HepG2 (cell line): ENCODE data around the gene TCP11L1.

Experiments used
- CREB1 ChIP-seq, 2 experiments: fragments of 450-650 bp in 1 of 2; IDR thresholded peaks; 2 replicates each; pipeline ENCODE4 v1.6.1; 2016 to 2017; ENCODE audit warnings: control low read depth in 1 of 2, mild to moderate bottlenecking in 1 of 2, missing compliant biosample characterization in 1 of 2, missing genetic modification characterization in 1 of 2
- EZH2 ChIP-seq: conservative IDR thresholded peaks from 2 replicates; pipeline ENCODE4 v1.6.1; 2012; ENCODE audit warnings: mild to moderate bottlenecking, low read depth, low read length, moderate library complexity
- HDAC6 ChIP-seq: fragments of 200-600 bp; sonication (generic); IDR thresholded peaks from 2 replicates; pipeline ENCODE4 v1.7.0; 2017; ENCODE audit warnings: mild to moderate bottlenecking, antibody characterized with exemption, low read length, low read depth
- HMG20B ChIP-seq: conservative IDR thresholded peaks from 2 replicates; pipeline ENCODE4 v1.6.1; 2016; ENCODE audit warnings: missing genetic modification reagents, missing compliant biosample characterization
- POLR2AphosphoS5 ChIP-seq: IDR thresholded peaks from 2 replicates; pipeline ENCODE4 v1.6.1; 2012; ENCODE audit warnings: low read depth, low read length
- RNF2 ChIP-seq: fragments of 450-650 bp; conservative IDR thresholded peaks from 2 replicates; pipeline ENCODE4 v1.6.1; 2016; ENCODE audit warnings: low read depth
- STAG1 ChIP-seq: sonication (generic); formaldehyde crosslinking; IDR thresholded peaks from 2 replicates; pipeline ENCODE4 v1.4.0; 2020; ENCODE audit warnings: missing genetic modification reagents
- STAT5B ChIP-seq: sonication (generic); formaldehyde crosslinking; IDR thresholded peaks from 2 replicates; pipeline ENCODE4 v1.4.0; 2020; ENCODE audit warnings: missing genetic modification reagents
- ZBTB42 ChIP-seq: sonication (generic); formaldehyde crosslinking; IDR thresholded peaks from 2 replicates; pipeline ENCODE4 v1.5.0; 2020; ENCODE audit warnings: mild to moderate bottlenecking, missing genetic modification reagents
- ZNF33A ChIP-seq: sonication (generic); formaldehyde crosslinking; IDR thresholded peaks from 2 replicates; pipeline ENCODE4 v1.5.1; 2020; ENCODE audit warnings: missing genetic modification reagents, mild to moderate bottlenecking, moderate library complexity, borderline replicate concordance
- ZNF776 ChIP-seq: sonication (generic); formaldehyde crosslinking; IDR thresholded peaks from 2 replicates; pipeline ENCODE4 v1.4.0; 2020; ENCODE audit warnings: mild to moderate bottlenecking, missing genetic modification reagents
- TF ChIP-seq, protein P1 (sequence below): sonication (generic); formaldehyde crosslinking; IDR thresholded peaks from 2 replicates; pipeline ENCODE4 v1.5.0; 2020; ENCODE audit warnings: mild to moderate bottlenecking, missing genetic modification reagents
- TF ChIP-seq, protein P2 (sequence below): sonication (generic); formaldehyde crosslinking; IDR thresholded peaks from 2 replicates; pipeline ENCODE4 v1.5.0; 2020; ENCODE audit warnings: mild to moderate bottlenecking, missing genetic modification reagents, moderate library complexity

DNA sequence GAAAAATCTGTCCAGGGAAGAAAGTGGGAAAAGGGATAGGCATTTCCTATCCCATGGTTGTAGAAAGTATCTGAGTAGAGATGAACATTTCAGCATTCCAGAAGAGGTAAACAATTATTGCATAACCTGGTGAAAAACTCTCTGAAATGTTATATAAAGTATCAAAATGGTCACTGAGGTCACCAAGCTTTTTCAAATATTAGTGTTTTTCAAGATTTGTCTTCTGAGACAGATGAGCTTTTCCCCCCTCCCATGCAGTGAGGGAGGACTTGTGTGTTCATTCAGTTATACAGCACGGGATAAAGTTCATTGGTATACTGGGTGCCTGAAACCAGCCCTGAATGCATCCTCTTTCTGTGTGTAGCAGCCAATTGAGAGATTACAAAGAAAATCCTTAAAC, 25.6 kb upstream of the TCP11L1 start:
- TF ChIP-seq, protein P1, sequence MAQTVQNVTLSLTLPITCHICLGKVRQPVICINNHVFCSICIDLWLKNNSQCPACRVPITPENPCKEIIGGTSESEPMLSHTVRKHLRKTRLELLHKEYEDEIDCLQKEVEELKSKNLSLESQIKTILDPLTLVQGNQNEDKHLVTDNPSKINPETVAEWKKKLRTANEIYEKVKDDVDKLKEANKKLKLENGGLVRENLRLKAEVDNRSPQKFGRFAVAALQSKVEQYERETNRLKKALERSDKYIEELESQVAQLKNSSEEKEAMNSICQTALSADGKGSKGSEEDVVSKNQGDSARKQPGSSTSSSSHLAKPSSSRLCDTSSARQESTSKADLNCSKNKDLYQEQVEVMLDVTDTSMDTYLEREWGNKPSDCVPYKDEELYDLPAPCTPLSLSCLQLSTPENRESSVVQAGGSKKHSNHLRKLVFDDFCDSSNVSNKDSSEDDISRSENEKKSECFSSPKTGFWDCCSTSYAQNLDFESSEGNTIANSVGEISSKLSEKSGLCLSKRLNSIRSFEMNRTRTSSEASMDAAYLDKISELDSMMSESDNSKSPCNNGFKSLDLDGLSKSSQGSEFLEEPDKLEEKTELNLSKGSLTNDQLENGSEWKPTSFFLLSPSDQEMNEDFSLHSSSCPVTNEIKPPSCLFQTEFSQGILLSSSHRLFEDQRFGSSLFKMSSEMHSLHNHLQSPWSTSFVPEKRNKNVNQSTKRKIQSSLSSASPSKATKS (CRISPR knock-in tag): no peak
- TF ChIP-seq, protein P2, sequence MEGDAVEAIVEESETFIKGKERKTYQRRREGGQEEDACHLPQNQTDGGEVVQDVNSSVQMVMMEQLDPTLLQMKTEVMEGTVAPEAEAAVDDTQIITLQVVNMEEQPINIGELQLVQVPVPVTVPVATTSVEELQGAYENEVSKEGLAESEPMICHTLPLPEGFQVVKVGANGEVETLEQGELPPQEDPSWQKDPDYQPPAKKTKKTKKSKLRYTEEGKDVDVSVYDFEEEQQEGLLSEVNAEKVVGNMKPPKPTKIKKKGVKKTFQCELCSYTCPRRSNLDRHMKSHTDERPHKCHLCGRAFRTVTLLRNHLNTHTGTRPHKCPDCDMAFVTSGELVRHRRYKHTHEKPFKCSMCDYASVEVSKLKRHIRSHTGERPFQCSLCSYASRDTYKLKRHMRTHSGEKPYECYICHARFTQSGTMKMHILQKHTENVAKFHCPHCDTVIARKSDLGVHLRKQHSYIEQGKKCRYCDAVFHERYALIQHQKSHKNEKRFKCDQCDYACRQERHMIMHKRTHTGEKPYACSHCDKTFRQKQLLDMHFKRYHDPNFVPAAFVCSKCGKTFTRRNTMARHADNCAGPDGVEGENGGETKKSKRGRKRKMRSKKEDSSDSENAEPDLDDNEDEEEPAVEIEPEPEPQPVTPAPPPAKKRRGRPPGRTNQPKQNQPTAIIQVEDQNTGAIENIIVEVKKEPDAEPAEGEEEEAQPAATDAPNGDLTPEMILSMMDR (CRISPR knock-in tag): no peak
- TF ChIP-seq POLR2AphosphoS5 (no peak), STAT5B (CRISPR knock-in tag) (no peak), HDAC6 (no peak), RNF2 (no peak), ZBTB42 (no peak), EZH2 (no peak), STAG1 (CRISPR knock-in tag) (no peak), HMG20B (no peak), ZNF33A (CRISPR knock-in tag) (no peak), CREB1 (IDR thresholded peaks at IDR 0.05) (no peak), CREB1 (CRISPR knock-in tag; IDR thresholded peaks at IDR 0.05) (no peak), ZNF776 (CRISPR knock-in tag) (no peak)
